H9 (cell line): ENCODE data around the gene PEX14. TPM values are rescaled to one million over a fixed set of nuclear protein-coding genes. Genes with fewer than 3 reads are reported as not detected.

ENCODE experiments used
- DNase-seq: peaks from one replicate; pipeline ENCODE4 v3.0.0-alpha.2; 2017
- H2AFZ ChIP-seq: one replicate; pipeline ENCODE4 v1.6.1; 2013; ENCODE audit warnings: mild to moderate bottlenecking, low read length, control low read depth, moderate library complexity
- H2AK5ac ChIP-seq: 2 replicates; pipeline ENCODE4 v1.6.1; 2013; ENCODE audit warnings: low read length, control low read depth, mixed read lengths; ENCODE audit not compliant: insufficient read length
- H2BK120ac ChIP-seq: one replicate; pipeline ENCODE4 v1.6.1; 2013; ENCODE audit warnings: low read depth, mild to moderate bottlenecking, low read length, control low read depth, inconsistent platforms; ENCODE audit not compliant: poor library complexity, severe bottlenecking
- H2BK12ac ChIP-seq: 2 replicates; pipeline ENCODE4 v1.6.1; 2013; ENCODE audit warnings: low read length, control low read depth, mixed read lengths, low read depth; ENCODE audit not compliant: insufficient read length
- H2BK15ac ChIP-seq: 2 replicates; pipeline ENCODE4 v1.6.1; 2013; ENCODE audit warnings: low read depth, low read length, control low read depth
- H2BK20ac ChIP-seq: one replicate; pipeline ENCODE4 v1.6.1; 2013; ENCODE audit warnings: low read depth, mild to moderate bottlenecking, low read length, control low read depth, inconsistent platforms; ENCODE audit not compliant: poor library complexity, severe bottlenecking
- H2BK5ac ChIP-seq: 2 replicates; pipeline ENCODE4 v1.6.1; 2013; ENCODE audit warnings: low read length, control low read depth, mixed read lengths; ENCODE audit not compliant: insufficient read length
- H3K14ac ChIP-seq: 2 replicates; pipeline ENCODE4 v1.6.1; 2013; ENCODE audit warnings: low read length, control low read depth; ENCODE audit not compliant: insufficient read depth
- H3K18ac ChIP-seq: 2 replicates; pipeline ENCODE4 v1.6.1; 2013; ENCODE audit warnings: low read depth, mild to moderate bottlenecking, mixed read lengths, low read length, control low read depth; ENCODE audit not compliant: insufficient read length
- H3K23ac ChIP-seq: 2 replicates; pipeline ENCODE4 v1.6.1; 2013; ENCODE audit warnings: low read length, control low read depth, mixed read lengths, low read depth; ENCODE audit not compliant: insufficient read length
- H3K23me2 ChIP-seq: 2 replicates; pipeline ENCODE4 v1.6.1; 2013; ENCODE audit warnings: low read depth, mild to moderate bottlenecking, mixed read lengths, low read length, control low read depth; ENCODE audit not compliant: insufficient read length, poor library complexity, severe bottlenecking
- H3K27ac ChIP-seq: 2 replicates; pipeline ENCODE4 v1.5.1; 2013; ENCODE audit warnings: low read length, control low read depth, mixed read lengths, low read depth; ENCODE audit not compliant: insufficient read length
- H3K27me3 ChIP-seq: 2 replicates; pipeline ENCODE4 v1.6.1; 2013; ENCODE audit warnings: low read length, control low read depth, inconsistent platforms; ENCODE audit not compliant: insufficient read depth
- H3K4ac ChIP-seq: 2 replicates; pipeline ENCODE4 v1.6.1; 2013; ENCODE audit warnings: low read depth, mild to moderate bottlenecking, control low read depth, inconsistent platforms, low read length, moderate library complexity
- H3K4me1 ChIP-seq: 2 replicates; pipeline ENCODE4 v1.6.1; 2013; ENCODE audit warnings: low read length, control low read depth, inconsistent platforms; ENCODE audit not compliant: insufficient read depth
- H3K4me2 ChIP-seq: 2 replicates; pipeline ENCODE4 v1.6.1; 2013; ENCODE audit warnings: low read length, control low read depth, mixed read lengths; ENCODE audit not compliant: insufficient read length, insufficient read depth
- H3K56ac ChIP-seq: 2 replicates; pipeline ENCODE4 v1.6.1; 2013; ENCODE audit warnings: low read depth, mild to moderate bottlenecking, mixed read lengths, low read length, control low read depth; ENCODE audit not compliant: insufficient read length
- H3K79me1 ChIP-seq: 2 replicates; pipeline ENCODE4 v1.6.1; 2013; ENCODE audit warnings: low read depth, mild to moderate bottlenecking, moderate library complexity, low read length, control low read depth, inconsistent platforms; ENCODE audit not compliant: insufficient read depth, poor library complexity, severe bottlenecking
- H3K79me2 ChIP-seq: 2 replicates; pipeline ENCODE4 v1.6.1; 2013; ENCODE audit warnings: low read length, control low read depth, inconsistent platforms; ENCODE audit not compliant: insufficient read depth
- H3K9ac ChIP-seq: 2 replicates; pipeline ENCODE4 v1.6.1; 2013; ENCODE audit warnings: low read length, control low read depth, mixed read lengths; ENCODE audit not compliant: insufficient read length; ENCODE audit errors: extremely low read depth
- H3K9me3 ChIP-seq: one replicate; pipeline ENCODE4 v1.6.1; 2013; ENCODE audit warnings: low read depth, low read length, inconsistent platforms; ENCODE audit not compliant: control insufficient read depth
- H3T11ph ChIP-seq: one replicate; pipeline ENCODE4 v1.6.1; 2013; ENCODE audit warnings: mild to moderate bottlenecking, low read length, control low read depth, inconsistent platforms
- H4K20me1 ChIP-seq: one replicate; pipeline ENCODE4 v1.6.1; 2013; ENCODE audit not compliant: control insufficient read depth, insufficient read length, insufficient read depth
- H4K5ac ChIP-seq: 2 replicates; pipeline ENCODE4 v1.6.1; 2013; ENCODE audit warnings: low read depth, mild to moderate bottlenecking, mixed read lengths, low read length, control low read depth; ENCODE audit not compliant: insufficient read length
- H4K8ac ChIP-seq: replicated peaks from 2 replicates; pipeline ENCODE4 v1.6.1; 2013; ENCODE audit warnings: low read length, control low read depth, mixed read lengths, low read depth; ENCODE audit not compliant: insufficient read length
- H4K91ac ChIP-seq: 2 replicates; pipeline ENCODE4 v1.6.1; 2013; ENCODE audit warnings: low read depth, mild to moderate bottlenecking, moderate library complexity, mixed read lengths, low read length, control low read depth; ENCODE audit not compliant: insufficient read length
- H3K27ac Mint-ChIP-seq, 3 experiments: 2 replicates in 2 of 3; 3 replicates in 1 of 3; pipeline ENCODE4 v1.8.0; 2020 to 2021; ENCODE audit warnings: mixed read lengths in 3 of 3, mild to moderate bottlenecking in 1 of 3, moderate library complexity in 1 of 3
- H3K27me3 Mint-ChIP-seq: 2 replicates; pipeline ENCODE4 v1.8.0; 2021; ENCODE audit warnings: low read depth, mild to moderate bottlenecking, moderate library complexity, mixed read lengths
- H3K36me3 Mint-ChIP-seq, 3 experiments: 2 replicates in 2 of 3; 3 replicates in 1 of 3; pipeline ENCODE4 v1.8.0; 2020 to 2021; ENCODE audit warnings: low read depth in 3 of 3, mixed read lengths in 3 of 3; ENCODE audit not compliant: insufficient read depth in 1 of 3
- H3K4me1 Mint-ChIP-seq, 2 experiments: 2 replicates each; pipeline ENCODE4 v1.8.0; 2020; ENCODE audit warnings: mixed read lengths in 2 of 2
- H3K4me3 Mint-ChIP-seq, 2 experiments: 2 replicates in 1 of 2; 3 replicates in 1 of 2; pipeline ENCODE4 v1.8.0; 2020 to 2021; ENCODE audit warnings: mild to moderate bottlenecking in 2 of 2, mixed read lengths in 2 of 2, moderate library complexity in 1 of 2
- H3K9me3 Mint-ChIP-seq, 2 experiments: 2 replicates in 1 of 2; 3 replicates in 1 of 2; pipeline ENCODE4 v1.8.0; 2020; ENCODE audit warnings: mild to moderate bottlenecking in 2 of 2, mixed read lengths in 2 of 2, moderate library complexity in 1 of 2
- WGBS: extraction: QIAGEN DNeasy Blood & Tissue Kit; methylation state at CpG from one replicate; pipeline ENCODE4 v1.1.7; 2013; ENCODE audit warnings: missing lambda C conversion rate, low lambda C conversion rate, mixed read lengths; ENCODE audit not compliant: insufficient read length; ENCODE audit errors: extremely low coverage; 5-methylcytosine and 5-hydroxymethylcytosine counted together
- total RNA-seq: library from RNA; stranded (reverse); gene quantifications from 2 replicates; pipeline ENCODE4 v1.2.1, GENCODE V29; 2021
- TF ChIP-seq, protein P1 (sequence below): fragments of 200-600 bp; sonication (generic); conservative IDR thresholded peaks from 3 replicates; pipeline ENCODE4 v1.8.0; 2021; ENCODE audit warnings: antibody characterized with exemption, mild to moderate bottlenecking

PEX14 gene
- total RNA-seq, 1 experiment from 2014 or later: 23.9 TPM

- peak overlapping the region in 1 of 3 experiments; percentile 14; a peak in 2 of 7 replicates for H3K27ac Mint-ChIP-seq
- H2AK5ac ChIP-seq: no peak overlapping the region
- peaks cover 2% of the 10 kb centered on the region; the same call in 1 of the 2 replicates for H3K79me2 ChIP-seq
- no CpG with 5 or more reads among the region's 8 CpGs for WGBS
- no peak overlapping the region for H2AFZ ChIP-seq
- no peaks in the 10 kb centered on the region for H3K9me3 ChIP-seq
- H3T11ph ChIP-seq: no peak overlapping the region
- no peak overlapping the region for H3K18ac ChIP-seq
- H3K79me1 ChIP-seq: peaks cover 9% of the 10 kb centered on the region
- H3K4me3 Mint-ChIP-seq: no peak overlapping the region
- TF ChIP-seq, protein P1, sequence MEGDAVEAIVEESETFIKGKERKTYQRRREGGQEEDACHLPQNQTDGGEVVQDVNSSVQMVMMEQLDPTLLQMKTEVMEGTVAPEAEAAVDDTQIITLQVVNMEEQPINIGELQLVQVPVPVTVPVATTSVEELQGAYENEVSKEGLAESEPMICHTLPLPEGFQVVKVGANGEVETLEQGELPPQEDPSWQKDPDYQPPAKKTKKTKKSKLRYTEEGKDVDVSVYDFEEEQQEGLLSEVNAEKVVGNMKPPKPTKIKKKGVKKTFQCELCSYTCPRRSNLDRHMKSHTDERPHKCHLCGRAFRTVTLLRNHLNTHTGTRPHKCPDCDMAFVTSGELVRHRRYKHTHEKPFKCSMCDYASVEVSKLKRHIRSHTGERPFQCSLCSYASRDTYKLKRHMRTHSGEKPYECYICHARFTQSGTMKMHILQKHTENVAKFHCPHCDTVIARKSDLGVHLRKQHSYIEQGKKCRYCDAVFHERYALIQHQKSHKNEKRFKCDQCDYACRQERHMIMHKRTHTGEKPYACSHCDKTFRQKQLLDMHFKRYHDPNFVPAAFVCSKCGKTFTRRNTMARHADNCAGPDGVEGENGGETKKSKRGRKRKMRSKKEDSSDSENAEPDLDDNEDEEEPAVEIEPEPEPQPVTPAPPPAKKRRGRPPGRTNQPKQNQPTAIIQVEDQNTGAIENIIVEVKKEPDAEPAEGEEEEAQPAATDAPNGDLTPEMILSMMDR: no peak
- no peak overlapping the region for H3K4ac ChIP-seq
- H2BK12ac ChIP-seq: no peak overlapping the region
- no peak for DNase-seq
- no peak overlapping the region for H3K27ac ChIP-seq
- H2BK20ac ChIP-seq: no peak overlapping the region
- no peak overlapping the region for H4K5ac ChIP-seq
- H3K27me3 ChIP-seq: no peaks in the 10 kb centered on the region
- H3K9me3 Mint-ChIP-seq: no peaks in the 10 kb centered on the region
- peaks cover 12 to 14% of the 10 kb centered on the region in 2 experiments for H3K4me1 Mint-ChIP-seq
- no peak overlapping the region for H3K23ac ChIP-seq
- no peak overlapping the region for H3K56ac ChIP-seq
- H4K91ac ChIP-seq: no peak overlapping the region
- H3K9ac ChIP-seq: no peak overlapping the region
- no peaks in the 10 kb centered on the region for H3K23me2 ChIP-seq
- no peak overlapping the region for H2BK5ac ChIP-seq
- H3K27me3 Mint-ChIP-seq: no peaks in the 10 kb centered on the region
- H2BK15ac ChIP-seq: no peak overlapping the region
- no peak overlapping the region for H3K14ac ChIP-seq
- H3K4me1 ChIP-seq: no peaks in the 10 kb centered on the region
- no peak overlapping the region for H3K4me2 ChIP-seq
- H4K20me1 ChIP-seq: peaks cover 3% of the 10 kb centered on the region
- H4K8ac ChIP-seq: no peak overlapping the region
- peaks cover 1 to 8% (median 5%) of the 10 kb centered on the region in 3 experiments; a peak in 2 of 7 replicates for H3K36me3 Mint-ChIP-seq
- H2BK120ac ChIP-seq: no peak overlapping the region
Observed at GRCh38 chr1:10498231-10498630, 23.5 kb downstream of the PEX14 start.
